ENCODE measurements around the gene HAP1.

DNA sequence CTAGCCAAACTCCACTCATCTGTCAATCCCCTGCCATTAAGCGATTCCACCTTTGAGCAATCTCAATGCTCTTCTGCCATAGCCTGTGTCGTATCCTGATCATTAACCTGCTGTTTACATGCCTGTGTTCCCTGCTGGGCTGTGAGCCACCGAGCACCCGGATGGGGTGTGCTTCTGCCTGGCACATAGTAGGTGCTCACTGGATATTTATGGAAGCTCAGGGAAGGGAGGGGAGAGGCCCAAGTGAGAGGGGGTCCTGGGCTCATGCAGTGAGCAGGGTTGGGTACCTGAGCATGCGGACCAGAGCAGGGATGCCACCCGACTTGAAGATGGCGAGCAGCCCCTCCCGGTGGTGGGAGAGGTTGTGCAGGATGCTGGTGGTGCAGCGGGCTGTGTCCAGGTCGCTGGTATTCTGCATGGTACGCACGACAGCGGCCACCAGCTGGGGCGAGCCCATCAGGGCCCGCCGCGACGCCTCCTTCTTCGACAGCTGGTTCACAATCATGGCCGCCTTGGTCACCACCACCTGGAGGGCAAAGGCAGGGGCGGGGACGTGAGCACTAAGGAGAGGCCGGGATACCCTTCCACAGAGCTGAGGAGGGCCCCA lies 34.3 kb upstream of the HAP1 start:
- TF ChIP-seq, protein P1, sequence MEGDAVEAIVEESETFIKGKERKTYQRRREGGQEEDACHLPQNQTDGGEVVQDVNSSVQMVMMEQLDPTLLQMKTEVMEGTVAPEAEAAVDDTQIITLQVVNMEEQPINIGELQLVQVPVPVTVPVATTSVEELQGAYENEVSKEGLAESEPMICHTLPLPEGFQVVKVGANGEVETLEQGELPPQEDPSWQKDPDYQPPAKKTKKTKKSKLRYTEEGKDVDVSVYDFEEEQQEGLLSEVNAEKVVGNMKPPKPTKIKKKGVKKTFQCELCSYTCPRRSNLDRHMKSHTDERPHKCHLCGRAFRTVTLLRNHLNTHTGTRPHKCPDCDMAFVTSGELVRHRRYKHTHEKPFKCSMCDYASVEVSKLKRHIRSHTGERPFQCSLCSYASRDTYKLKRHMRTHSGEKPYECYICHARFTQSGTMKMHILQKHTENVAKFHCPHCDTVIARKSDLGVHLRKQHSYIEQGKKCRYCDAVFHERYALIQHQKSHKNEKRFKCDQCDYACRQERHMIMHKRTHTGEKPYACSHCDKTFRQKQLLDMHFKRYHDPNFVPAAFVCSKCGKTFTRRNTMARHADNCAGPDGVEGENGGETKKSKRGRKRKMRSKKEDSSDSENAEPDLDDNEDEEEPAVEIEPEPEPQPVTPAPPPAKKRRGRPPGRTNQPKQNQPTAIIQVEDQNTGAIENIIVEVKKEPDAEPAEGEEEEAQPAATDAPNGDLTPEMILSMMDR (IDR thresholded peaks at IDR 0.05): no peak
- TF ChIP-seq POLR2A (IDR thresholded peaks at IDR 0.05): no peak
